Heart right ventricle (tissue), 16 donors: Measurements from ENCODE around the gene GLI1. TPM values are rescaled to one million over a fixed set of nuclear protein-coding genes. Genes with fewer than 3 reads are reported as not detected.

Experiments
- ATAC-seq, 8 donors: fragments of 200-7000 bp; cut with Tn5 transposase; one replicate each; pipeline ENCODE4 v1.9.1; 2020; ENCODE audit warnings: mild to moderate bottlenecking in 8 of 8, moderate library complexity in 8 of 8, moderate number of reproducible peaks in 1 of 8
- DNase-seq, 2 donors: peaks; one replicate each; pipeline ENCODE4 v3.0.0-alpha.2; 2020
- H3K27ac ChIP-seq, 10 donors: fragments of 200-600 bp; sonication (generic) in 2 of 10; one replicate each; pipeline versions ENCODE4 v1.5.0 to v1.8.0; 2020 to 2022; ENCODE audit warnings: mild to moderate bottlenecking in 3 of 10
- H3K27me3 ChIP-seq, 7 donors: fragments of 200-600 bp; one replicate each; pipeline ENCODE4 v1.8.0; 2021 to 2022; ENCODE audit warnings: mild to moderate bottlenecking in 2 of 7
- H3K36me3 ChIP-seq, 9 donors: fragments of 200-600 bp; sonication (generic) in 1 of 9; one replicate each; pipeline versions ENCODE4 v1.5.0 to v1.8.0; 2020 to 2022; ENCODE audit warnings: mild to moderate bottlenecking in 2 of 9
- H3K4me1 ChIP-seq, 9 donors: fragments of 200-600 bp; sonication (generic) in 1 of 9; one replicate each; pipeline versions ENCODE4 v1.5.0 to v1.8.0; 2020 to 2022; ENCODE audit warnings: mild to moderate bottlenecking in 4 of 9
- H3K4me3 ChIP-seq, 10 donors: fragments of 200-600 bp; sonication (generic) in 2 of 10; one replicate each; pipeline versions ENCODE4 v1.5.0 to v1.8.0; 2020 to 2022; ENCODE audit warnings: mild to moderate bottlenecking in 7 of 10, moderate library complexity in 2 of 10
- H3K9me3 ChIP-seq, 11 donors: fragments of 200-600 bp in 10 of 11; sonication (generic) in 2 of 11; one replicate each; pipeline versions ENCODE4 v1.5.0 to v1.8.0; 2013 to 2022; ENCODE audit warnings: mild to moderate bottlenecking in 2 of 11, control low read depth in 1 of 11, moderate library complexity in 1 of 11
- CTCF ChIP-seq, 9 donors: fragments of 200-600 bp; sonication (generic) in 2 of 9; IDR thresholded peaks; one replicate each; pipeline versions ENCODE4 v1.5.0 to v1.8.0; 2021 to 2022; ENCODE audit warnings: antibody characterized with exemption in 9 of 9, mild to moderate bottlenecking in 5 of 9, moderate library complexity in 1 of 9
- WGBS, 2 donors: extraction: QIAGEN DNeasy Blood & Tissue Kit; methylation state at CpG; one replicate each; pipeline ENCODE4 v1.1.7; 2013; ENCODE audit warnings: inconsistent platforms in 1 of 2; 5-methylcytosine and 5-hydroxymethylcytosine counted together
- intact Hi-C, 10 donors: fragments of 100-400 bp; cut with DNase I; formaldehyde crosslinking; loops; one replicate each; pipeline versions ENCODE4 v1.11.1 to v1.14.2; 2022
- polyA plus RNA-seq, 2 donors: library from polyadenylated mRNA; stranded (reverse); fragments of 200-250 nt; gene quantifications; one replicate each; pipeline ENCODE4 v1.2.3, GENCODE V29; 2013
- total RNA-seq, 10 donors: library from RNA; stranded (reverse); fragmentation: NEBNext Ultra II Directional in 3 of 10; extraction: Animal tissue kit (Norgen Biotek cat#: 25700) in 3 of 10; gene quantifications; one replicate each; pipeline versions ENCODE4 v1.2.1 to v1.2.4, GENCODE V29; 2021 to 2023
- donor health status: Arrhythmogenic right ventricular cardiomyopathy.
- donor health status: ischemic (EF 13 %, LVEDD 7.1; RV severe dilation, severe dysfunction).
- donor health status: healthy with polysubstance abuse.
- donor health status: DM: no; HTN: yes; CAD: no.
- donor health status: DM: no; HTN: no; CAD: no.
- donor health status: ischemic (EF 25% LVEDD 6.9; RV normal size, moderate dysfunction).
- donor health status: ischemic (EF 25% LVEDD 5.7; RV mildly dilated, moderate dysfunction).
- donor health status: healthy.
- donor health status: DM: yes; HTN: yes; CAD: no.
- donor health status: Ischemic cardiomyopathy.
- donor health status: ischemic (EF 35%, LVEDD 5.7; RV mildly dilated, moderate dysfunction).
- donor health status: nonischemic (EF 11% LVEDD 7.7; RV severe dilation, severe dysfunction).
- donor health status: DM: yes; HTN: yes; CAD: no.
- donor health status: PGD.
- donor health status: ischemic (EF 29% LVEDD 5.4; RV normal size, mild dysfunction).
- donor health status: nonischemic (EF 23%, LVEDD 6.1; RV moderate dilation, normal function).

GLI1 gene
- total and polyA plus RNA-seq, 12 donors, result 0.12 to 1.2 (median 0.59) TPM

GRCh38 chr12:57444744-57445143, 14.8 kb upstream of the GLI1 start:
- no peak for DNase-seq
- Histone ChIP-seq H3K9me3 (peaks cover 0 to 10% (median 0%) of the 10 kb centered on the region in 11 donors), H3K4me3 (no peak overlapping the region), H3K27me3 (no peaks in the 10 kb centered on the region), H3K4me1 (no peaks in the 10 kb centered on the region), H3K36me3 (no peaks in the 10 kb centered on the region), H3K27ac (no peak overlapping the region)
- intact Hi-C loops, result no loop called here
- no peak for ATAC-seq
- 70% methylated on average over 5 of the region's 5 CpGs for WGBS, 2 donors
- no peak for TF ChIP-seq CTCF (IDR thresholded peaks at IDR 0.05)

DNA sequence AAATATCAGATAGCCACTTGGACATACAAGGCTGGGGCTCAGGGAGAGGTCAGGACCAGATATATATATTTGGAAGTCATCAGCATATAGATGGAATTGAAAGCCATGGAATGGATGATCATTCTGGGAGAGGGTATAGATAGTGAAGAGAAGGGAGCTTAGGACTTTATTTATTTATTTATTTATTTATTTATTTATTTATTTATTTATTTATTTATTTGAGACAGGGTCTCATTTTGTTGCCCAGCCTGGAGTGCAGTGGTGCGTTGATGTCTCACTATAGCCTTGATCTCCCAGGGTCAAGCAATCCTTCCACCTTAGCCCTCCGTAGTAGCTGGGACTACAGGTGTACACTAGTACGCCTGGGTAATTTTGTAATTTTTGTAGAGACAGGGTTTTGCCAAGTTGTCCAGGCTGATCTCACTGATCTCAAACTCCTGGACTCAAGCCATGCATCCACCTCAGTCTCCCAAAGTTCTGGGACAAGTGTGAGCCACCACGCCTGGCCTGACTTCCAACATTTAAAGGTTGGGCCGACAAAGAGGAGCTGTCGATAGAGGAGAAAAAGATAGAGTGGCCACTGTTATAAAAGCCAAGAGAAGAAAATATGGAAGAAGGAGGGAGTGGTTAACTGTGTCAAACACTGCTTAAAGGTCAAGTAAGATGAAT, 13.2 kb upstream of the GLI1 start:
- DNase-seq (no peak), ATAC-seq (no peak)
- Histone ChIP-seq H3K4me3 (no peak overlapping the region), H3K36me3 (no peaks in the 10 kb centered on the region), H3K27me3 (no peaks in the 10 kb centered on the region), H3K27ac (no peak overlapping the region), H3K4me1 (peaks cover 0 to 4% (median 0%) of the 10 kb centered on the region in 9 donors), H3K9me3 (peaks cover 0 to 6% (median 0%) of the 10 kb centered on the region in 11 donors)
- intact Hi-C loops, result no loop called here
- 96 to 97% methylated on average over 6 of the region's 6 CpGs for WGBS, 2 donors
- no peak for TF ChIP-seq CTCF (IDR thresholded peaks at IDR 0.05)

DNA sequence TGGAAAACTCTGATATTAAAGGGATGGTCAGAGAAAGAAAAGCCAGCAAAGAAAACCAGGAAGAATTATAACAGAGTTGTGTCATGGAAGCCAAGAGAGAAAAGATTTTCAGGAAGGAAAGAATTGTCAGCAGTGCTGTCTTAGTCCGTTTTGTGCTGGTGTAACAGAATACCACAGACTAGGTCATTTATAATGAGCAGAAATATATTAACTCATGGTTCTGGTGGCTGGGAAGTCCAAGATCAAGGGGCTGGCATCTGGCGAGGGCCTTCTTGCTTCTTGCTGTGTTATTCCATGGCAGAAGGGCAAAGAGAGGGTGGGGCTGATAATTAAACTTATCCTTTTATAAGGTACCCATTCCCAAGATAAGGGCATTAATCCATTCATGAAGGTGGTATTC, 10.9 kb upstream of the GLI1 start:
- no peaks in the 10 kb centered on the region for H3K9me3 ChIP-seq
- ATAC-seq (no peak), DNase-seq (no peak)
- TF ChIP-seq CTCF (IDR thresholded peaks at IDR 0.05), result no peak
- H3K4me3 ChIP-seq, result no peak overlapping the region
- H3K4me1 ChIP-seq, result peaks cover 0 to 23% (median 9%) of the 10 kb centered on the region in 9 donors
- no peaks in the 10 kb centered on the region for H3K27me3 ChIP-seq
- no peaks in the 10 kb centered on the region for H3K36me3 ChIP-seq
- H3K27ac ChIP-seq, result no peak overlapping the region
- intact Hi-C loops, result no loop called here
- WGBS, 2 donors, result 87 to 97% methylated on average over 2 of the region's 2 CpGs

DNA sequence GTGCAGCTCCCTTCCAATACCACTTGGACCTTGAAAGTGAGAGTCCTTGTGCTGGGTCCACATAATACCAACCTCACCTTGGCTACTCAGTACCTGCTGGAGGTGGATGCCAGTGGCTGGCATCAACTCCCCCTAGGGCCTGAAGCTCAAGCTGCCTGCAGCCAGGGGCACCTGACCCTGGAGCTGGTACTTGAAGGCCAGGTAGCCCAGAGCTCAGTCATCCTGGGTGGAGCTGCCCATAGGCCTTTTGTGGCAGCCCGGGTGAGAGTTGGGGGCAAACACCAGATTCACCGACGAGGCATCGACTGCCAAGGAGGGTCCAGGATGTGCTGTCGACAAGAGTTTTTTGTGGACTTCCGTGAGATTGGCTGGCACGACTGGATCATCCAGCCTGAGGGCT, 10.2 kb upstream of the GLI1 start:
- H3K9me3 ChIP-seq, result no peaks in the 10 kb centered on the region
- H3K27ac ChIP-seq, result no peak overlapping the region
- H3K36me3 ChIP-seq, result no peaks in the 10 kb centered on the region
- ATAC-seq, result no peak
- WGBS, 2 donors, result 97 to 98% methylated on average over 7 of the region's 7 CpGs
- intact Hi-C loops, result no loop called here
- peaks cover 0 to 23% (median 9%) of the 10 kb centered on the region in 9 donors for H3K4me1 ChIP-seq
- no peak for DNase-seq
- no peaks in the 10 kb centered on the region for H3K27me3 ChIP-seq
- TF ChIP-seq CTCF (IDR thresholded peaks at IDR 0.05), result no peak
- H3K4me3 ChIP-seq, result no peak overlapping the region
